Stimulated activated CD8-positive, alpha-beta memory T cell treated with anti-CD3 and anti-CD28 coated beads, Interleukin-7, amount 100 ng/mL, for 4 hours (primary cell): ENCODE data around the gene FGFR3.
"Not testable (repeated sequence)": the region's sequence is repeated elsewhere in the genome, so short reads cannot be mapped to it uniquely, and the experiment has no call there.

Experiments used
- DNase-seq, 2 donors: peaks; one replicate each; pipeline ENCODE4 v3.0.0-alpha.2; 2020; ENCODE audit warnings: low read depth in 2 of 2

The FGFR3 gene

DNA sequence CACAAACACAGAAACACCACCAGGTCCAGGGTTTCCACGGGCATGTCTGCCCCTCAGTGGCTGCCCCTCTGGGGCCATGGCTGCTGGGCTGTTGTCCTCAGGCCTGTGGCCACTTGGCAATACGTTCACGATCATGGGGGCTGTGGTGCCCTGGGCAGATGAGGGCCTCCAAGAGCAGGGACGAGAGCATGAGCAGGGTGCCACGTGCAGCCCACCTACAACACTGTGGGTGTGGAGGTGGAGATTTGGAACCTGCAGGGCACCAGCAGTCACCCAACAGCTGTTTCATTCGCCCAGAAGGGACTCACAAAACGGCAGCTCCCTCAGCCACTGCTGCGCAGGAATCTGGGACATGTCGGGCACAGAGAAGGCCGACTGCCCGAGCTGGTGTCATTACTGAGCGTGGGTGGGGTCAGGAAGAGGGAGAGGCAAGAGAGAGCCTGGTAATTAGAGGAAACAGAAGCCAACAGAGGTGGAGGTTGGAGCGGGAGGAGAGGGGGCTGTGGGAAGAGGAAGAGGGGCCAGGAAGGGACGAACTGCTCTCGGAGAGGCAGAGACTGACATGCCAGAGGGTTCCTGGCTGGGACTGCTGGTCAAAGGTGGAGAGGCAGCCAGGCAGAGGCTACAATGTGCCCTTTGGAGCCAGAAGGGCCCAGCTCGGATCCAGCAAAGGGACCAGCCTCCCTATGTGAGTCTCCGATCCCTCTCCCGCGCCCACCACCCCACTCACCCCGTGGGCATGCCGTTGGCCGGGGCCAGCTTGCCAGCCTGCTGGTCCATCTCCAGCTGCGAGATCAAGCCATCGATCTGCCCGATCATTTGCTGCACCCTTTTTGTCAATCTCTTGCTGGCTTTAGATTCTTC is 23.1 kb downstream of the FGFR3 start:
- no peak for DNase-seq

DNA sequence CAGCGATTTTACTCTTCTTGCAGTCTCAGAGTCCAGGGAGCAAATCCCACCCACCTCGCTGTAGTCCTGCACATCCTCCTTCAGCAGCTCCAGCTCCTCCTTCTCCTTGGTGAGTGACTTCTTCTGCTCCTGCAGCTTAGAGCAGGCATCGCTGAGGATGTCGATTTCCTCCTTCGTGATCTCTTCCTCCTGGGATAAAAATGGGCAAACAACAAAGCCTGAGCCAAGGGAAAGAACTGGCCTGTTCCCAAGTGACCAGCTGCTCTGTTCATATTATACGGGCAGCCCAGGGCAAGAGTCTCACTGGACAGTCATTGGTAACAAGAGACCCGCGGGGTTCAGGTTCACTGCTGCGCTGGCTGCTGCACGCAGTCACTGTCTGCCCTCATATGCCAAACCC is 26.2 kb downstream of the FGFR3 start:
- DNase-seq = no peak

DNA sequence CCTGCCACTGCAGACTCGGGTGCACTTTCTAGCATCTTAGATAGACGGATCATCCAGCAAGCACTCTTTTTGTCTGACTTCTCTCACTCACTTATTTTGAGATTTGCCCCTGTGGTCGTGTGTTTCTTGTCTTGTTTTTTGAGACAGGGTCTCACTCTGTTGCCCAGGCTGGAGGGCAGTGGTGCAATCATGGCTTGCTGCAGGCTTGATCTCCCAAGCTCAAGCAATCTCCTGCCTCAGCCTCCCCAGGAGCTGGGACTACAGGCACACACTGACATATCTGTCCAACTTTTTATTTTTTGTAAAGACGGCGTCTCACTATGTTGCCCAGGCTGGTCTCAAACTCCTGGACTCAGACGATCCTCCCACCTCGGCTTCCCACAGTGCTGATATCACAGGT is 26.7 kb downstream of the FGFR3 start:
- DNase-seq = no peak

DNA sequence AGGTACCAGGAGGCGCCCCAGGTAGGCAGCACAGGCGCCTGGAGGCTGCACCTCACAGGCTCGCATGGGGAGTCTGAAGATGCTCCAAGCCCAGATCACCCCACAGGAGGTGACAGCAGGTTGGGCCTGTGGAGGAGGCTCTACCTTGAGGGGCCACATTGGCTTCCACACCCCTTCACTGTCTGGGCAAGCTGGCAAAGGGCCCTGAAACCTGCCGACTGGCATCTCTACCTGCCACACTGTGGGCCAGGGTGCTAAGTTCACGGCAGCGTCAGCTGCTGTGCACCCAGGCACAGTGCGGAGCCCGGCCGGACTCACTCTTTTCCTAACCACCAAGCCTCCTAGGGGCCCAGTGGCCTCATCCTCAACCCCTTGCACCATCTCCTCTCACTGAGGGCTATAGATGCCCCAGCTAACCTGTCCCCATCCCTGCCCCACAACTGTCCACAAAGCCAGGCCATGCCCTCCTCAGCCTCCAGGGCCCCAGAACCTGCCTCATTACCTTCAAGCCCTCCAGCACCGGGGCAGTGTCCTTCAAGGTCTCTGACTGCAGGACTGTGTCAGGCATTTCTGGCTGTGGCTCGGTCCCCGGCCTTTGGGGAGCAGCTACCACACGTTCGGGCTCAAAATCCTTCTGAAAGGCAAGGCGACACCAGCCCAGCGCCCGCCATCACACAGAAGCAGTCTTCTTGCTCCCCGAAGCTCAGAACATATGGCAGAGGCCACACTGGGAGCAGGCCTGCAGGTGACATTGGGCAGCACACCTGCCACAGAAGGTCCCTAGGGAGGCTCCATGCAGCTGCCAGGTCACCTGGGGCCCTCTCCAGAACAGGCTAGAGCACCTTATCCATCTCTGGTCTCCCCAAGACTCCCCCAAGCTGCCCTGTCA is 28.8 kb downstream of the FGFR3 start:
- DNase-seq = no peak

DNA sequence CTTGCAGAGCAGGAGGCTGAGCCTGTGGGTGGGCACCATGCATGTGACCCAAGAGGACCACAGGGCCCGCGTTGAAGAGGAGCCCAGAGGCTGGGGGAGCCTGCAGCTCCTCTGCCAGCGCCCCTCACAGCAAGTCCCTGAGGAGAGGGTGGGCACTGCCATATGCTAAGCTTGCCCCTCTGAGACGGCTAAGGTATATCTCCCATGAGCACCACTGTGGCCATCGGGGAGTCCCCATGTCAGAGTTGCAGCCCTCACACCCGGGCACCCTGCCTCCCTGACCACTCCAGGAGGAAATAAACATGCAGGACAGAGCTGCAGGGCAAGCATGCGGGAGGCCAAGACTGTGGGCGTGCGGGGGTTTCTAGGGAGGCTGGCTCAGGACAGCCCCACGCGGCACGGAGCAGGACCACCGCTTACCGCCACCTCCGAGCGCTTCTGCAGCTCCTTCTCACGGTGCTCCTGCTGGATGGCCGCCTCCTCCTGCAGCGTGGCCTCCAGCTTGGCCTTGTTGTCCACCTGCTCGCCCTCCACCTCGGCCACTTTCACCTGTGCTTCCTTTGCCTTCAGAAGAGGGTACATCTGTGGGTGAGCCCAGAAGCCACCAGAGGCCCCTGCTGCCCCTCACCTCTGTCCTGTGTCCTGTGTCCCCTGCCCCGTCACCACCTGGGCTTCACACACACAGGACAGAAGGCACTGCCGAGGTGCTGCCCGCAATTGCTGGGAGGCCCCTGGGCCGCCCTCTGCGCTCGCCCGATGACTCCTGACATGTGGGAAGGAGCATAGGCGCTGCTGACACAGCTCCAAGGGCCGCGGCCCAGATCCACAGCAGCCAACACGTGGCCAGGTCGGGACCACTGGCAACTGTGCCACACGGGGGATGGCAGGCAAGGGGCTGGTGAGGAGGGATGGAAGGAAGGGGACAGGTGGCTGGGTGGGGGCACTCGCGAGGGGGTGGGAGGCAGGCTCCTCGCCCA is 29.8 kb downstream of the FGFR3 start:
- DNase-seq = no peak

DNA sequence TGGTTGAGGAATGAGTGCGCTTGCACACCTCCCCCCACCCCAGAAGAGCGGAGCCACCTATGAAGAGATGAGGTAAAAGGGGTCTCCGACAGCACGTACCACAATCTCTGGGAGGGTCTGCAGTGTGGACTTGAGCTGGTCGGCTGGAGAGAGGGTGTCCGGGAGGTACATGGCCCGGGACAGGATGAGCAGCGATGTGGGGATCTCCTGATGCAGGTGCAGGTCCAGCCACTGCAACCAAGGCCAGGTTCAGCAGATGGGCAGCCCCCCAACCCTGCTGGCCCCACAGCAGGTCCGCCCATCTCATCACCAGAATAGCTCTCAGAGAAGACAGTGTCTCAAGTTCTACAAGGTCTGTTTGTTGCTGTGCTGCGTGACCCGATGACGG is 30.4 kb downstream of the FGFR3 start:
- no peak for DNase-seq

DNA sequence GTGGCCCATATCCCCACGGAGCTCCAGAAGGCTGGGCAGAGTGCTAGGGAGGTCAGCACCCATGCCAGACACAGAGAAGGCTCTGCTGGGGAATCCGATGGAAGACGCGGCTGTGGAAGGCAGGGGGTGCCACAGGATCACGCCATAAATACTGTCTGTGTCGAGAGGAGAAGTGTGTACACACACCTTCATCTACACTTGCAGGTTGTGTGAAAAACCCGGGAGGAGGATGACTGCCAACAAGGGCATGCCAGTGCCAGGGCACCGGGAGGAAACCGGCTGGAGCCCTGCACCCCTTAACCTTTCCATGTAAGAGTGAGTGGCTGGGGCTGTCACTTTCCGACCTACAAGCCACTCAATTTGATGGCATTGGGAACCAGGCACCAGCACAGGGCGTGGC is 31.7 kb downstream of the FGFR3 start:
- DNase-seq = no peak

DNA sequence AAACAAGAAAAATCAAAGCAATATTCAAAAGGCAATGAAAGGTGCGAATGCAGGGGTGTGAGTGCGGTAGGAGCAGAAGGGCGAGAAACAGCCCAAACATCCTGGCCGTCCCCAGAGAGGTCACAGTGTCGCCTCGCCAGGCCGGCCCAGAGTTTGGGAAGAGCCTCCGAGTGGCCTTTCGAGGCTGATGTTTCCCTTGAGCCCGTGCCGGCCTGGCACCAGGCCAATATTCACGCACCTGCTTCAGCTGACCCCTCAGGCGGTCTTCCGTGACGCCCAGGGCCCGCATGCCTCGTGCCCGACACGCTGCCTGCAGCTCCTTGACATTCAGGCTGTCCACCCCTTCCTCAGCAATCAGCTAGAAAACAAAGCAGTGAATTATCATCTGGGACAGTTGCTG is 32.2 kb downstream of the FGFR3 start:
- no peak for DNase-seq

DNA sequence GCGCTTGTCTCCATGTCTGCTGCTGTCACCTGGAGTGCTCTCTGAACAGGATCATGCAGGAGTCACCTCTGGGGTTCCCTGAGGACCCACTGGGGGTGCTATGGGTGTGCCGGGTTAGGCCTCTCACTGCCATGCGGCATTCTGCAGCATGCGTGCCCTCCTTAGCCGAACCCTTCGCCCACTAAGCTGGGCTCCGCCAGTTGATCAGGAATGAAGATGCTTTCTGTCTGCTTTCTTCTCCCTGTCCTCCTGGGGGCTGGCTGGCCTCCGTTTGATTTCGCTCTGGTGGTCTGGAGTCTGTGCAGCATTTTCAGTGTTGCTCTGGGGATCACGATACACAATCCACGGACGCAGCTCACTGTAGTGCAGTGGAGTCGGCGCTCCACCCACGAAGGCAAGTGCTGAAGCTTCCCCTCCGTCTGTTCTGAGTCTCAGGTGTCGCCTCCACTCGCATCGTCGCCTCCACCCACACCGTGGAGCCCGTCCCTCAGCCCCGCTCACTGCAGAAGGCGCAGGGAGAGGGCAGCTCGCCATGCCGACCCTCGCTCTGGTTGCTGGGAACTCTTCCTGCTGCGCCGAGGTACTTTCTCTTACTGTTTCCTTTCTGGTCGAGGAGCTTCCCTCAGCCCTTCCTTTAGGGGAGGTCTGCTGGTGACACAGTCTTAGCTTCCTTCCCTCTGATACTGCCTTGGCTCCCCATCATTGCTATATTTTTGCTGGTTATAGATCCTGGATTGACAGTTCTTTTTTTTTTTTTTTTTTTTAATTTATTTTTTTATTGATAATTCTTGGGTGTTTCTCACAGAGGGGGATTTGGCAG is 33.6 kb downstream of the FGFR3 start:
- DNase-seq = no peak

DNA sequence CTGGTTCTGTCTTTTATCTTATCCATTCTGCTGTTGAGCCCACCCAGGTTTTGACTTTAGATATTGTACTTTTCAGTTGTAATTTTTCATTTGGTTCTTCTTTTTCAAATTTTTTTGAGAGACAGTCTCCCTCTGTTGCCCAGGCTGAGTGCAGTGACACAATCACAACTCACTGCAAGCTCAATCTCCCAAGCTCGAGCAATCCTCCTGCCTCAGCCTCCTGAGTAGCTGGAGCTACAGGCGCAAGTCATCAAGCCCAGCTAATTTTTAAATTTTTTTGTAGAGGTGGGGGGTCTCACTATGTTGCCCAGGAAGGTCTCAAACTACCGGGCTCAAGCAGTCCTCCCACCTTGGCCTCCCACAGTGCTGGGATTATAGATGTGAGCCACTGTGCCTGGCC is 37.1 kb downstream of the FGFR3 start:
- no peak for DNase-seq

DNA sequence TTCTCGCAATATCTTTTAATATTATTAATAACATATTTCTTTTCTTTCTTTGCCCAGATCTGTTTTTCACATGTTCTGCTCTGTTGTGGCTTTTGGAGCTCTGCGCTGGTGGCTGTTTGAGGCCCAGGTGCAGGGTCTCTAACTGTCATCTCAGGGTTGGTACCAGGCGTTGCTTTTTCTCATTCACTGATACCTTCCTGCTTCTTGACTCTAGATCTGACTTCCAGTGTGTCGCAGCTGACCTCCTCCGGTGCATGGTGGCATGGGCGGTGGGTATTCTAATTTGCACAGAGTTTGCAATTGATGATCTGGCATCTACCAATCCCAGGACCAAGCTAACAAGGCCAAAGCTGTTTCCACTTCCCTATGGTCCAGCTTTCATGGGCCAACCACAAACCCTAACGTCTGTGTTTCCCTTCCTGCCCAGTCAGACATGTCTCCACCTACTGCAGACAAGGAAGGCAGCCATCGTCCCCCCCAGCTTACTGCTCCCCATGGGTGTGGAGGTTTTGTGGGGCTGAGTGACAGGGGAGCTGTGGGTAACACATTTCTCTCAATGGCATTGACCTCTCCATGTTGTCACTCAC is 37.6 kb downstream of the FGFR3 start:
- no peak for DNase-seq

DNA sequence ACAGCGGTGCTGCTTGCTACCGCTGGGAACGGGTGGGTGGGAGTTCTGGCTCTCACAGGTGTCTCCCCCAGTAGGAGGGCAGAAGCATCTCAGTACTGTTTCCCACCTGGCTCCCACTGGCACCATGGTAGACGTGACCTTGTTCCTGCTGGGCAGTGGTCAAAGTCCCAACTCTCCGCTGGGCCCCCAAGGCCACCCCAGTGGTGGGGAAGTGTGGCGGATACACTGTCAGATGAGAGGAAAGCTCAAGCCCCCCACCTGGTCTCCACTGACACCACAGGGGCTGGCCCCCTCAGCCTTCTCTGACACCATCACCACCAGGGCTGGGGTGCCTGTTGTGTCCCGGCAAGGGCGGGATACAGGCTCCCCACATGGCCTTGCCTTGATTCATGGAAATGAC is 38.2 kb downstream of the FGFR3 start:
- no peak for DNase-seq

DNA sequence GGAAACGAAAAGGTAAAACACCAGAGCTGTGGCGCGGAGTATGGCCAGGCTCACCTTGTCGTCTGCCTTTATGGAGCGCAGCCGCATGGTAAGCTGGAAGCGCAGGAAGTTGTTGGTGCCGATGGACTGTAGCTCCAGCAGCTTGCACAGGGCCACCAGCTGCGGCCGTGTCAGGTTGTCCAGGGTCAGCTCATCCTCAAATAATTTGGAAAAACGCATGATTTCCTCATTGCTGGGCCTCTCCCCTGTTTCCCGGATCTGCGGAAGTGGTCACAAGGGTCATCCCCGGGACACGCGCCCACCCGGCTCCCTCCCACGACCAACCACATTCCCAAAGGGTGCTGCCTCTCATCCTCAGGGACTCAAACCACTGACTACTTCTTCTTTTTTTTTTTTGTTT is 39.6 kb downstream of the FGFR3 start:
- no peak for DNase-seq

DNA sequence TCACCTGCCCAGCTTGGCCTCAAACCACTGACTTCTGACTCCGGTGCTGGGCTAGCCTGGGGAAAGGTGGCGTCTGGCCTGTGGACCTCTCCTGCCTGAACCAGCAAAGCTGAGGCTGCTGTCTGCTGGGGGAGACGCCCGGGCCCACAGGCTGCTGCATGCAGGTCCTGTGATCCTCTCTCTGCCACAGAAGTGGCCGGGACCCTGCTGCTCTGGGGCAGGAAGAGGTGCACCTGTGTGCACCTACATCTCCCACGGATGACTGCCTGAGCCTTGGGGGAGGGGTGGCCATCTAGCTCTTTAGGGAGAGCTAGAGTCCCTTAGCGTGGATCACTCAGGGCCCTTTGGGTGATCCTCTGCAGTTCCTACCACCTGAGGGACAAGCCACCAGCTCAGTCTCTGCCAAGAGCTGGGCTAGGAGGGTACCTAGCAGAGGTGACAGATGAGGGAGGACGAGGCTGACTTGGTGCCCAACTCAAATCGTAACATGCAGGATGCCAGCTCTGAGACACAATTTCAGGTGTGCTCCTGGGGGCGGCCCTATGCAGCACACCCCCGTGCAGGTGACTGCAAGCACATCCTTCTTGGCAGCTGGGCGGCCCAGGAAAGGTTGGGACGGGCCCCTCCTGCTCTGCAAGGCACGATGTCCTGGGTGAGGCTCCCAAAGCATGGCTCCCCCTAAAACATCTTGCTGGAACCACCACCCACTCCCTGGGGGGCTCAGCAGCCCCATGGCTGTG is 40.4 kb downstream of the FGFR3 start:
- DNase-seq = no peak

DNA sequence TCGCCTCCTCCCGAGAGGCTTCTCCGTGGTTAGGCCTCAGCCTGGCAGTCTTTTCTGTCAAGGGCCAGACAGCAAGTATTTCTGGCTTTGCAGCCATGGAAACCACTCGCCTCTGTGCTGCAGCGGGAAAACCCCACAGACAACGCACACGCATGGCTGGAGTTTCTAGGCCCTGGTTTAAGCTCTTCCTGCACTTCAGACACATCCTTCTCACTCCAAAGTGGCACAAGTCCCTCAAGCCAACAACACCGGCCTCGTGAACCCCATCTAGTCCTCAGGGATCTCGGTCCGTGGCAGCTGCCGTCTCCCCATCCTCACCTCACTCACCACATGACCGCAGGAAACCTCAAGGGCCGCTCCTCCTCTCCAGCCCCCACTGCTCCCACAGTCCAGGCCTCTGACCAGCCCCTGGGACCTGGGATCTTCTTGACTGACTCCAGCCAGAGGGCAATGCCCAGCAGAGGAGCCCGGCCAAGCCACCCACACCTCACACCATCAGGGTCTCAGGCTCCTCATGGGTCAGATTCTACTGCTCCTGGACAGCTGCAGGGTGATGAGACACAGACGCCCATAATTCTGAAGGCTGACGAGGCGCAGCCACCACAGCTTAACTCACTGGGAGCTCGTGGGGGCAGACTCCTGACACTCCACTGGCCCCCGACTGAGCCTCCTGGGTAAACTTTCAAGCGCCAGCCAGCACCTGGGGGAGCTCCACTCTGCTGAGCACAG is 41.1 kb downstream of the FGFR3 start:
- DNase-seq = no peak

DNA sequence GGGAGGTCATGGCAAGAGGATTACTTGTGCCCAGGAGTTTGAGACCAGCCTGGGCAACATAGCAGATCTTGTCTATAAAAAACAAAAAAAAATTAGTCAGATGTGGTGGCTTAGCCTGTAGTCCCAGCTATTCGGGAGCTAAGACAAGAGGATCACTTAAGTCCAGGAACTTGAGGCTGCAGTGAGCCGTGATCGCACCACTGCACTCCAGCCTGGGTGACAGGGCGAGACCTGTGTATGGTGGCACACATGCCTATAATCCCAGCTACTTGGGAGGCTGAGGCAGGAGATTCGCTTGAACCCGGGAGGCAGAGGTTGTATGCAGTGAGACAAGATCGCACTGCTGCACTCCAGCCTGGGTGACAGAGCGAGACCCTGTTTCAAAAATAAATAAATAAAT is 42.7 kb downstream of the FGFR3 start:
- DNase-seq = not testable (repeated sequence)

DNA sequence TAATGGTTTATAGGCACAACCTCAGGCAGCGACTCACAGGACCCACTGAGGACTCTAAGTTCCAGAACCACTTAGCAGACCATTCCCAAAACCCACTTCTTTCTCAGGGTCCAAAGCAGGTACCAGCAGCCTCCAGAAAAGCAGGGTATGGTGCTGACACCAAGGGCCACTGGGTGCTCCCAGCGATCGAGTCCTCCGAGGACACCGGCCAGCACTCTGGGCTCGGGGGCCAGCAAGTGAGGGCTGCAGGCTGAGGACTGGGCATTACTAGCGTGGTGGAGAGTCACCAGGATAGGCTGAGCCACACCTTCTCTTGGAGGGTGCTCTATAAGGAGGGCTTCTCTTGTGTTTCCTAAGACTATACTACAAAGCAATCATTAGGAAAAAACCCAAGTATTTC is 43.6 kb downstream of the FGFR3 start:
- DNase-seq = no peak

DNA sequence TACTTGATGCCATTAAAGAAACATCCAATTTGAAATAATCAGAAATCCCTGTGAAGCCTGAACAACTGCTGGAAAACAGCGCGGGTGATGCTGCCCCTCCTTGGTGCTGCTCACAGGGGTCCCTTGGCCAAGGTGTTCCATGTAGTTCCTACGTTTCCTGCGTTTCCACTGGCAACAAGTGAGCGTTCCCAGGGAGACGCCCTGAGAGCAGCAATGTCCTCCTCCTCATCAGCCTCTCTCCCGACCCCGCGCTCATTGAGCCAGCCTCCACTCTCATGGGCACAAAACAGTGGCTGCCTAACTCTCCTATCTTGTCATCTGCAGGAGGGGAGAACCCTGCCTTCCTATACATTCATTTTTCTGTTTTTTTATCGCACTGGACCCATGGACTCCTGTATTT is 44.0 kb downstream of the FGFR3 start:
- DNase-seq = no peak

DNA sequence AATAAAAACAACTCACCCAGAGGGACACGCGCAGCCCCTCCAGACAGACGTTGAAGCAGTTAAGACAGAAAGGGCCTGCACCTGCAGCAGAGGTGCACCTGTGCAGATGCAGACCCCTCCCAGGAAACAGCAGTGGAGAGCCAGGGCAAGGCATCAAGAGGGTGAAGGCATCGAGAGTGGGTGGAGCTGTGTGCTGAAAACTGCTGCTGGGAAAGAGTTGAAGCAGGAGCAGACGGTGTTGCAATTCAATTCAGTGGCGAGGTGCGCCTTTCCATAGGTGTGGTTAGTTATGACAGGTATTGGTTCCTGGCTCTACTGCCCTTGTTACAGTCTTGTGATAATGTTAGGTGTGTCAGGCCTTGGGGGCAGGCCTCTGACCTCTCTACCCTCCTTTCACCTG is 46.2 kb downstream of the FGFR3 start:
- no peak for DNase-seq
